Astrocyte (in vitro differentiated cells and primary cell): ENCODE results near the gene EVI5L. TPM values are rescaled to one million over a fixed set of nuclear protein-coding genes. Genes with fewer than 3 reads are reported as not detected.
A peak's percentile ranks its signal among the peaks of the same experiment; 100 is the strongest.

Experiments
- DNase-seq: peaks from one replicate; pipeline ENCODE4 v3.0.0-alpha.2; 2010; ENCODE audit warnings: low read depth
- FAIRE-seq: peaks from 2 replicates; lab custom pipeline; 2011; peaks lifted over from hg19 to GRCh38; lab: Jason Lieb, UNC
- H2AFZ ChIP-seq: 2 replicates; pipeline ENCODE4 v1.6.0; 2012; ENCODE audit warnings: low read depth, low read length, inconsistent platforms
- H3K27ac ChIP-seq: 2 replicates; pipeline ENCODE4 v1.5.1; 2011; ENCODE audit warnings: low read depth, low read length, inconsistent platforms
- H3K27me3 ChIP-seq: 2 replicates; pipeline ENCODE4 v1.6.0; 2011; ENCODE audit warnings: low read length, inconsistent platforms; ENCODE audit not compliant: insufficient read depth
- H3K36me3 ChIP-seq: 2 replicates; pipeline ENCODE4 v1.5.1; 2011; ENCODE audit warnings: low read length, inconsistent platforms; ENCODE audit not compliant: insufficient read depth
- H3K4me1 ChIP-seq: 2 replicates; pipeline ENCODE4 v1.5.1; 2011; ENCODE audit warnings: low read length, inconsistent platforms; ENCODE audit not compliant: insufficient read depth
- H3K4me2 ChIP-seq: 2 replicates; pipeline ENCODE4 v1.6.0; 2012; ENCODE audit warnings: low read length, inconsistent platforms
- H3K4me3 ChIP-seq: 2 replicates; pipeline ENCODE4 v1.5.1; 2011; ENCODE audit warnings: low read depth, mild to moderate bottlenecking, low read length, inconsistent platforms; ENCODE audit not compliant: insufficient read depth
- H3K79me2 ChIP-seq: 2 replicates; pipeline ENCODE4 v1.6.0; 2012; ENCODE audit warnings: mild to moderate bottlenecking, low read length, inconsistent platforms; ENCODE audit not compliant: insufficient read depth
- H3K9ac ChIP-seq: 2 replicates; pipeline ENCODE4 v1.6.0; 2012; ENCODE audit warnings: mild to moderate bottlenecking, low read length, inconsistent platforms
- H3K9me3 ChIP-seq: 2 replicates; pipeline ENCODE4 v1.5.1; 2012; ENCODE audit warnings: low read depth, mild to moderate bottlenecking, low read length, inconsistent platforms; ENCODE audit not compliant: insufficient read depth
- H4K20me1 ChIP-seq: 2 replicates; pipeline ENCODE4 v1.6.0; 2012; ENCODE audit warnings: low read length, inconsistent platforms; ENCODE audit not compliant: insufficient read depth
- H3K27ac Mint-ChIP-seq: one replicate; pipeline ENCODE4 v1.8.0; 2021; ENCODE audit warnings: mild to moderate bottlenecking, mixed read lengths; ENCODE audit not compliant: unreplicated experiment
- H3K27me3 Mint-ChIP-seq: one replicate; pipeline ENCODE4 v1.8.0; 2021; ENCODE audit warnings: low read depth, mixed read lengths; ENCODE audit not compliant: unreplicated experiment
- H3K36me3 Mint-ChIP-seq: one replicate; pipeline ENCODE4 v1.8.0; 2021; ENCODE audit warnings: low read depth, mixed read lengths; ENCODE audit not compliant: unreplicated experiment
- H3K4me1 Mint-ChIP-seq: one replicate; pipeline ENCODE4 v1.8.0; 2021; ENCODE audit warnings: low read depth, mixed read lengths; ENCODE audit not compliant: unreplicated experiment
- H3K4me3 Mint-ChIP-seq: one replicate; pipeline ENCODE4 v1.8.0; 2021; ENCODE audit warnings: mild to moderate bottlenecking, moderate library complexity, mixed read lengths; ENCODE audit not compliant: unreplicated experiment
- H3K9me3 Mint-ChIP-seq: one replicate; pipeline ENCODE4 v1.8.0; 2021; ENCODE audit warnings: mild to moderate bottlenecking, mixed read lengths; ENCODE audit not compliant: unreplicated experiment
- EZH2 ChIP-seq: IDR thresholded peaks from 2 replicates; pipeline ENCODE4 v1.6.1; 2012; ENCODE audit warnings: mild to moderate bottlenecking, low read length, inconsistent platforms; ENCODE audit not compliant: insufficient read depth
- total RNA-seq: library from RNA; stranded (reverse); gene quantifications from 2 replicates; pipeline ENCODE4 v1.2.1, GENCODE V29; 2021
- TF ChIP-seq, protein P1 (sequence below): IDR thresholded peaks from 2 replicates; pipeline ENCODE4 v1.5.1; 2011; ENCODE audit warnings: low read depth, mild to moderate bottlenecking, inconsistent platforms, low read length, moderate library complexity; ENCODE audit not compliant: insufficient read depth

Gene EVI5L
- total RNA-seq, 1 donor from 2014 or later: 22.1 TPM

DNA sequence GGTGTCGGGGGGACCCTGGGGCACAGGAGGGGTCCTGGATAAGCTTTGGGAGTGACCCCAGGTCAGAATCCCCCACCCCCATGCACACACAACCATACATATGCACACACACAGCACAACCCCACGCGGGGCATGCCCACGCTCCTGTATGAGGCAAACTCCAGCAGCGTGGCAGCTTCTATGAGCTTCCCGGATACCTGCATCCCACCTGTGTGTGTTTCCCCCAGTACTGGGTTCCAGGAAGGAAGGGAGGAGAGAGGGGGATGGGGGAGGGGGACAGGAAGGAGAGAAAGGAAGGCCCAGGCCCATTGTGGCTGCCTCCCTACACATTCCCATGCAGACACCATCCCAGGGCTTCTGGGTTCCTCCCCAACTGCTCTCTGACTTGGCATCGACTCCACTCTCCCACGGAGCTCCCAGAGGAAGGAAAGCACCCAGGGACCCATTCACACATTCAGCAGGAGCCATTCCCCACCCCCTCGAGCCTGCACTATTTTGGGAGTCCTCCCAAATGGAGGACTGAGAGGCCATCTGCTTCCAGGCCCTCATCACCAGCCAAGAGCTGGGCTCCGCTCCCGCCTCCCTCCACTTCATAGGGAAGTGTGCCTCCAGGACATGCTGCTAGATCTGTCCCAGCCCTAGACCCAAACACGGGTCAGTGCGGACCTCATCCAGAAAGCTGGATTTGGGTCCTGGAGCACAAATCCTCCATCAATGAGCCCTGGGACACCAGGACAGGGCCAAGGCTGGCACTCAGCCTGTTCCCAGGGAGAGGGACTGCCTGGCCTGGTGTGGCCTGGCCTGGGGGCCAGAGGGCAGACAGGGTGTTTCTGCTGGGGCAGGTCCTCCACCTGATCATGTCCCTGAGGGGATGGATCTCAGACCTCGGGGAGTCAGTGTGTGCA is 30.9 kb downstream of the EVI5L start:
- FAIRE-seq: no peak
- H3K27me3 Mint-ChIP-seq: peaks cover 20% of the 10 kb centered on the region

DNA sequence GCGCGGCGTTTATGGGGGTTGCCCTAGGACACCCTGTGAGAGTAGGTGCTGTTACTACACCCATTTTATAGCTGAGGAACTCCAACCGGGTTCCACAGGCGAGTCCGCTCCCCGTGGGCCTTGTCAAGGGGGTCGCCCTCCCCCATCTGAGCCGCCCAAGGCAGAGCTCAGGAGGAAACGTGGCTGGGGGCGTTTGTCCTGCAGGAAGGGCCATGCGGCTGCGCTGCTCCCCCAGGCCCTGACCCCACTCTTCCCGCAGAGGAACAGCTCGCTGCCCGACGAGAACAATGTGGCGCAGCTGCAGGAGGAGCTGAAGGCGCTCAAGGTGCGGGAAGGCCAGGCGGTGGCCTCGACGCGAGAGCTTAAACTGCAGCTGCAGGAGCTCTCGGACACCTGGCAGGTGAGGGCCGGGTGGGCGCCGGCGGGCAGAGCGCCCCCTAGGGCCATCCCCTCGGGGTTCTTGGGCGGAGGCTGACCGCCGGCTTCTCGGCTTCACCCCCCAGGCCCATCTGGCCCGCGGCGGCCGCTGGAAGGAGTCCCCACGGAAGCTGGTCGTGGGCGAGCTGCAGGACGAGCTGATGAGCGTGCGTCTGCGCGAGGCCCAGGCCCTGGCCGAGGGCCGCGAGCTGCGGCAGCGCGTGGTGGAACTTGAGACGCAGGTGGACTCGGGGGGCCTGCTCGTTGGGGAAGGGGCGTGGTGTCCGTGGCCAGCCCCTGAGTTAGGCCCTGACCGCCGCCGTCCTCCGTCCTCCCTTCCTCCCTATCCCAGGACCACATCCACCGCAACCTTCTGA is 31.8 kb downstream of the EVI5L start:
- Mint-ChIP-seq H3K4me3 (no peak overlapping the region), H3K27ac (no peak overlapping the region), H3K4me1 (peaks cover 2% of the 10 kb centered on the region), H3K9me3 (no peaks in the 10 kb centered on the region), H3K36me3 (peaks cover 2% of the 10 kb centered on the region), H3K27me3 (peaks cover 20% of the 10 kb centered on the region)
- H3K79me2 ChIP-seq: no peaks in the 10 kb centered on the region
- no peaks in the 10 kb centered on the region for H3K4me1 ChIP-seq
- no peak overlapping the region for H3K9ac ChIP-seq
- peak overlapping the region; percentile 26 for H2AFZ ChIP-seq
- FAIRE-seq (no peak), DNase-seq (no peak)
- H3K9me3 ChIP-seq: no peaks in the 10 kb centered on the region
- no peak overlapping the region for H3K27ac ChIP-seq
- TF ChIP-seq, protein P1, sequence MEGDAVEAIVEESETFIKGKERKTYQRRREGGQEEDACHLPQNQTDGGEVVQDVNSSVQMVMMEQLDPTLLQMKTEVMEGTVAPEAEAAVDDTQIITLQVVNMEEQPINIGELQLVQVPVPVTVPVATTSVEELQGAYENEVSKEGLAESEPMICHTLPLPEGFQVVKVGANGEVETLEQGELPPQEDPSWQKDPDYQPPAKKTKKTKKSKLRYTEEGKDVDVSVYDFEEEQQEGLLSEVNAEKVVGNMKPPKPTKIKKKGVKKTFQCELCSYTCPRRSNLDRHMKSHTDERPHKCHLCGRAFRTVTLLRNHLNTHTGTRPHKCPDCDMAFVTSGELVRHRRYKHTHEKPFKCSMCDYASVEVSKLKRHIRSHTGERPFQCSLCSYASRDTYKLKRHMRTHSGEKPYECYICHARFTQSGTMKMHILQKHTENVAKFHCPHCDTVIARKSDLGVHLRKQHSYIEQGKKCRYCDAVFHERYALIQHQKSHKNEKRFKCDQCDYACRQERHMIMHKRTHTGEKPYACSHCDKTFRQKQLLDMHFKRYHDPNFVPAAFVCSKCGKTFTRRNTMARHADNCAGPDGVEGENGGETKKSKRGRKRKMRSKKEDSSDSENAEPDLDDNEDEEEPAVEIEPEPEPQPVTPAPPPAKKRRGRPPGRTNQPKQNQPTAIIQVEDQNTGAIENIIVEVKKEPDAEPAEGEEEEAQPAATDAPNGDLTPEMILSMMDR: no peak
- TF ChIP-seq EZH2: peak; percentile 55
- H3K36me3 ChIP-seq: no peaks in the 10 kb centered on the region
- H4K20me1 ChIP-seq: peaks cover 18% of the 10 kb centered on the region
- H3K4me2 ChIP-seq: peak overlapping the region; percentile 64
- peaks cover 4% of the 10 kb centered on the region for H3K27me3 ChIP-seq
- no peak overlapping the region for H3K4me3 ChIP-seq

More for the DNA sequence above, 30.9 kb downstream of the EVI5L start:
- no peaks in the 10 kb centered on the region for H3K36me3 ChIP-seq
- no peak overlapping the region for H3K4me3 ChIP-seq
- H4K20me1 ChIP-seq: peaks cover 18% of the 10 kb centered on the region
- no peak overlapping the region for H3K27ac ChIP-seq
- Mint-ChIP-seq H3K4me1 (peaks cover 2% of the 10 kb centered on the region), H3K9me3 (no peaks in the 10 kb centered on the region), H3K27ac (no peak overlapping the region), H3K4me3 (no peak overlapping the region), H3K36me3 (peaks cover 2% of the 10 kb centered on the region)
- H3K9ac ChIP-seq: no peak overlapping the region
- DNase-seq: no peak
- H3K4me1 ChIP-seq: no peaks in the 10 kb centered on the region
- H3K4me2 ChIP-seq: no peak overlapping the region
- H2AFZ ChIP-seq: no peak overlapping the region
- TF ChIP-seq, protein P1: no peak
- no peak for TF ChIP-seq EZH2
- no peaks in the 10 kb centered on the region for H3K79me2 ChIP-seq
- H3K27me3 ChIP-seq: peaks cover 4% of the 10 kb centered on the region
- H3K9me3 ChIP-seq: no peaks in the 10 kb centered on the region
